ENCODE results near the gene AKT2.

The AKT2 gene

GRCh38 chr19:40320558-40320935, 35.4 kb upstream of the AKT2 start:
- Histone ChIP-seq H4K20me1 (ENCODE audit: insufficient read depth, low read length) (peaks cover 2% of the 10 kb centered on the region; the same call in 1 of the 2 replicates), H3K4me1 (ENCODE audit: insufficient read depth, low read length) (no peaks in the 10 kb centered on the region), H3K36me3 (ENCODE audit: insufficient read depth, low read length) (peaks cover 79% of the 10 kb centered on the region), H3K27me3 (ENCODE audit: insufficient read depth, low read length, poor library complexity) (no peaks in the 10 kb centered on the region), H3K9ac (ENCODE audit: low read depth, low read length) (no peak overlapping the region), H3K4me3 (ENCODE audit: low read depth in 1 of 2, low read length in 2 of 2) (no peak overlapping the region), H3K27ac (ENCODE audit: low read length) (no peak overlapping the region), H3K4me2 (ENCODE audit: insufficient read depth, low read length) (no peak overlapping the region), H2AFZ (ENCODE audit: low read depth, low read length) (no peak overlapping the region), H3K79me2 (ENCODE audit: insufficient read depth, low read length) (no peaks in the 10 kb centered on the region), H3K9me3 (ENCODE audit: insufficient read depth, low read length, severe bottlenecking) (no peaks in the 10 kb centered on the region)
- ATAC-seq (ENCODE audit: insufficient read depth, low read depth) (no peak), DNase-seq (no peak)
- TF ChIP-seq CTCF (IDR thresholded peaks at IDR 0.05; ENCODE audit: borderline replicate concordance, extremely low read depth, low read length, poor library complexity, severe bottlenecking) (no peak), EZH2 (IDR thresholded peaks at IDR 0.05; ENCODE audit: borderline replicate concordance, low read depth, low read length, severe bottlenecking) (no peak)

- no peak overlapping the region for H2AFZ ChIP-seq (ENCODE audit: low read depth, low read length)
- H3K4me1 ChIP-seq (ENCODE audit: insufficient read depth, low read length), result no peaks in the 10 kb centered on the region
- no peak overlapping the region for H3K9ac ChIP-seq (ENCODE audit: low read depth, low read length)
- no peak overlapping the region for H3K4me2 ChIP-seq (ENCODE audit: insufficient read depth, low read length)
- H4K20me1 ChIP-seq (ENCODE audit: insufficient read depth, low read length), result peaks cover 2% of the 10 kb centered on the region; the same call in 1 of the 2 replicates
- TF ChIP-seq EZH2 (IDR thresholded peaks at IDR 0.05; ENCODE audit: borderline replicate concordance, low read depth, low read length, severe bottlenecking) (no peak), CTCF (IDR thresholded peaks at IDR 0.05; ENCODE audit: borderline replicate concordance, extremely low read depth, low read length, poor library complexity, severe bottlenecking) (no peak)
- peaks cover 51% of the 10 kb centered on the region for H3K36me3 ChIP-seq (ENCODE audit: insufficient read depth, low read length)
- no peaks in the 10 kb centered on the region for H3K79me2 ChIP-seq (ENCODE audit: insufficient read depth, low read length)
- no peaks in the 10 kb centered on the region for H3K27me3 ChIP-seq (ENCODE audit: insufficient read depth, low read length, poor library complexity)
- DNase-seq (no peak), ATAC-seq (ENCODE audit: insufficient read depth, low read depth) (no peak)
- H3K9me3 ChIP-seq (ENCODE audit: insufficient read depth, low read length, severe bottlenecking), result no peaks in the 10 kb centered on the region
- no peak overlapping the region for H3K27ac ChIP-seq (ENCODE audit: low read length)
- H3K4me3 ChIP-seq (ENCODE audit: low read depth in 1 of 2, low read length in 2 of 2), result no peak overlapping the region
Observed at GRCh38 chr19:40317338-40317737, 32.2 kb upstream of the AKT2 start.

- Histone ChIP-seq H3K36me3 (ENCODE audit: insufficient read depth, low read length) (peaks cover 37% of the 10 kb centered on the region), H2AFZ (ENCODE audit: low read depth, low read length) (no peak overlapping the region), H3K4me1 (ENCODE audit: insufficient read depth, low read length) (no peaks in the 10 kb centered on the region), H3K27ac (ENCODE audit: low read length) (no peak overlapping the region), H3K9me3 (ENCODE audit: insufficient read depth, low read length, severe bottlenecking) (no peaks in the 10 kb centered on the region), H3K79me2 (ENCODE audit: insufficient read depth, low read length) (no peaks in the 10 kb centered on the region), H4K20me1 (ENCODE audit: insufficient read depth, low read length) (peaks cover 2% of the 10 kb centered on the region; the same call in 1 of the 2 replicates), H3K9ac (ENCODE audit: low read depth, low read length) (no peak overlapping the region), H3K4me2 (ENCODE audit: insufficient read depth, low read length) (no peak overlapping the region), H3K27me3 (ENCODE audit: insufficient read depth, low read length, poor library complexity) (no peaks in the 10 kb centered on the region), H3K4me3 (ENCODE audit: low read depth in 1 of 2, low read length in 2 of 2) (no peak overlapping the region)
- no peak for DNase-seq
- no peak for ATAC-seq (ENCODE audit: insufficient read depth, low read depth)
- no peak for TF ChIP-seq EZH2 (IDR thresholded peaks at IDR 0.05; ENCODE audit: borderline replicate concordance, low read depth, low read length, severe bottlenecking)
- no peak for TF ChIP-seq CTCF (IDR thresholded peaks at IDR 0.05; ENCODE audit: borderline replicate concordance, extremely low read depth, low read length, poor library complexity, severe bottlenecking)
Observed at GRCh38 chr19:40315812-40316470, 30.8 kb upstream of the AKT2 start.
